ENCODE measurements around the gene ARNT2.

Gene ARNT2

GRCh38 chr15:80411788-80412288 is 7.7 kb downstream of the ARNT2 start:
- no peak for DNase-seq (ENCODE audit: low spot score)

GRCh38 chr15:80414546-80415357 is 10.6 kb downstream of the ARNT2 start:
- no peak for DNase-seq (ENCODE audit: low spot score)

DNA sequence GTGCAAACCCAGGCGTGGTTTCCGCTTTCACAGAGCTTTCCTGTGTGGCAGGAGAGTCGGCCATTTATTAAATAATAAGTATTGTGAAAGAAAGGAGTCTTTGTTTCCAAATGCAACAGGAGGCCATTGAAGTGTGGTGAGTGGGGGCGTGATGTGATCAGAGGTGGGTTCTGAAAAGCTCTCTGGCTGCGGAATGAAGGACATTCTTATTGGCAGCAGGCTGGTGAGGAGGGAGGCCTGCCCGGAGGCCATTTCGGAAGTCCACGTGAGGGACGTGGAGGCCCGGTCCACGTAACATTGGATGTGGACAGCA is 11.1 kb downstream of the ARNT2 start:
- no peak for DNase-seq (ENCODE audit: low spot score)

- DNase-seq (ENCODE audit: low spot score) = no peak
Observed at GRCh38 chr15:80416702-80417101, 12.5 kb downstream of the ARNT2 start.

GRCh38 chr15:80418892-80419537 is 14.8 kb downstream of the ARNT2 start:
- DNase-seq (ENCODE audit: low spot score) = peak; percentile 39

- no peak for DNase-seq (ENCODE audit: low spot score)
Observed at GRCh38 chr15:80419546-80419945, 15.4 kb downstream of the ARNT2 start.

- DNase-seq (ENCODE audit: low spot score) = no peak
Observed at GRCh38 chr15:80420658-80421057, 16.5 kb downstream of the ARNT2 start.

GRCh38 chr15:80423215-80423614 is 19.0 kb downstream of the ARNT2 start:
- DNase-seq (ENCODE audit: low spot score) = peak; percentile 29

- DNase-seq (ENCODE audit: low spot score) = no peak
Observed at GRCh38 chr15:80424381-80424780, 20.2 kb downstream of the ARNT2 start.

DNA sequence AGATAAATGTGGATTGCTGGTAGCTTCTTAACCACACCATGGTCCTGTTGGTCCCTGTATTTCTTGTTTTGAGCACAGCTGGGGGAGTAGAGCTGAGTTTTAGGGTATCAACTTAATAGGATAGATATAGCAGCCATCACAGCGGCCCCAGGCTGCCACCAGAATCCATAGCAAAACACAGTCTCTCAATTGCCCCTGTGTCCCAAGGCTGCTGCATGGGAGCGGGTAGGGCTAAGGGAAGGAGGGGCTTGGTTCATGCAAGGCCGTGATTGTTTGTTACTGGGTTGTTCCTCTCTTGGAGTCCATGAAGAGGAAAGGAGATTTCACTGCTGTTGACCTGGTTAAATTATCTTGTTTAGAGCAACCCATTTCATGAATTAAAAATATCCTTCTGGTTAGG is 22.1 kb downstream of the ARNT2 start:
- no peak for DNase-seq (ENCODE audit: low spot score)

GRCh38 chr15:80429964-80430363 is 25.8 kb downstream of the ARNT2 start:
- DNase-seq (ENCODE audit: low spot score) = no peak

DNA sequence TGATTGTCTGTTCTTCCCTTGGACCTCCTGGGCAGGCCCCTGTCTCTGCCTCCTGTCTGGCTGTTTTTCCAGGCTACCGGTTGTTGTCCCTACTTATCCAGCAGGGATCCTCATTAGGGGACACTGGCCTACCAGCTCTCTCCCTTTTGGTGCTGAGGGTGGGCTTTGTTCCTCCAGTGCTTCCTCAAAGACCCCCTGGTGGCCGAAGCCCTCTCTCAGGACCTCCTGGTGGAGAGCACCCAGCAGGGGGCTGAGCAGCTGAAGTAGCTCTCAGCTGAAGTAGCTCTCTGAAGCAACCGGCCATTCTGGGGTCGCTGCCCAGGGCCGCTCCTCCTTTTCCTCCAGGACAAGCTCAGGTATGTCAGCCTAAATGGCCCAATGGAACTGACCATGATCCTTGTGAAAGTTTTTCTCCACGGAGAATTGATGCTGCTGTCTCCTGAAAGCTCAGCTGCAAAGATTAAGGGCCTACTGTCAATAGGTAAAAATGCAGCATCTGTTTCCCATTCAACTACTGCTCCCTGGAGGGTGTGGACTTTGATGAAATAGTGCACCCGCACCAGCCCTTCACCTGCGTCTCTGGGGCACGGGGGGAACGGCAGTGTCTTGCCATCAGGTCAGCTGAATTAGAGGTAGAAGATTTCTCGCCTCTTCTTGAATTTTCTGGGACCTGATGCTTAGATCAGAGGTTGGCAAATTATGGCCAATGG is 27.6 kb downstream of the ARNT2 start:
- DNase-seq (ENCODE audit: low spot score) = no peak

GRCh38 chr15:80432345-80432702 is 28.1 kb downstream of the ARNT2 start:
- DNase-seq (ENCODE audit: low spot score) = no peak

- no peak for DNase-seq (ENCODE audit: low spot score)
Observed at GRCh38 chr15:80433836-80434235, 29.7 kb downstream of the ARNT2 start.

DNA sequence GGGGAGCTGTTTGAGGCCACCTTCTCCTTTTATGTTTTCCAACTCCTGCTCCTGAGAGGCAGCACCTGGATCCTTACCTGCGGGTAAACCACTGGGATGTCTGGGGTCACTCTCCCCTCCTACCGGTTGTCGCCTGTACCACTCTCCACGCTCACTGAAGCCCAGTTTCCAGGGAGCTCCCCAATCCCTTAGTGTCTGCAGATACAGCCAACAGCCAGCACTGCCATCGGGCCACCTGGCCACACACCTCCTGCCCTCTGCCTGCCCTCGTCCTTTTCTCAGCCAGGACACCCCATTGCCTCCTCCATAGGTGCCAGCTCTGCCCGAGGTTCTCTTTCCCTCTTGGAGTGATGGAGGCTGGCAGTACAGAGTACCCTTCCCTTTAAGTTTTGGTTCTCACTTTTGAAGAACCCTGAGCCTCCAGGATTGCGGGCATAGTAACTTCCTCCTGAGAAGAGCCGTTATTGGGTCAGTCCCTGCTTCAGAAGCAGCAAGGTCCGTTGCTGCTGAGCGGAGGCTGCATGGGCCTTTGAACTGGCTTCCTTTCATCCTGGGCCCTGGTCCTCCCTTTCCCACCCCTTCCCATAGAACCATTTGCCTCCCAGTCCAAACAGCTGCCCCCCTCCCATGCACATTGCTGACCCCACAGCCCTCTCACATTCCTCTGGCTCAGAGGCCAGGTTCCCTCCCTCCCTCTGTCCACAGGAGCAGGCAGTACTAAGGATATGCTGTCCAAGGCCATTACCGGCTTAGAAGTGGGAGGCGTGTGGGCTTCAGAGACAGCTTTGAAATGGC is 30.9 kb downstream of the ARNT2 start:
- no peak for DNase-seq (ENCODE audit: low spot score)

DNA sequence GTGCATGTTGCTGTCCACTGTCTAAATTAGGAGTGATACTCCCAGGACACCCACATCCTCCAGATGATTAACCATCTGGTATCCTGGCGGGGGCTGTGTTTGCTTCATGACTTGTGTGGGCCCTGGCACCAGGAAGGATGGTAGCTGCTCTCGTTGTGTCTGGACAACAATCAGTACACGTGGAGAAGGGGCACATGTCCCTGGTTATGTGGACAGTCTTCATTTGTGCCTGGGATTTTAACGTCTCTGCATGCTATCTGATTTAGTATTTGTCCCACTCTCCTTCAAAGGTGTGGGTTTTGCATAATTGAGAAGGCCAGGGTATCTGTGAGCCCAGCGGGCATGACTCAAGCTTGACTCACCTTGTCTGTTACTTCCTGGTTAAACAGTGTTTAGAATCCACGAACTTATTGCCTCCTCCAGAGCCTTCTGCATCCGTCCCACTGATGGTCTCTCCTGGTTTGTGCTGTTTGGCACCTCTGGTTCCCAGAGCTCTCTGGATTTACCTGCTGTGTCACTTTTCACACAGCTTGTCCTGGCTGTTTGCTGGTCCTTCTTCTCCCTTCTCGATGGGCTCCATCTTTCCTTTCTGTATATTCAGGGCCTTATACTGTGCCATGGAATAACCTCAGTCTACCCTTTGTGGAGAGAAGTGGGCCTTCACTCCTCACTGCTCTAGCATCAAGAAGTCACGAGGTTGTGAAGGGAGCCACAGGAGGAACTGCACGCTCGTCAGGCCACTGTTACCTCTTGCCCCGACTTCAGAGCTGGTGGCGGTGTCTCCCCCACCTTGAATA is 32.5 kb downstream of the ARNT2 start:
- no peak for DNase-seq (ENCODE audit: low spot score)

DNA sequence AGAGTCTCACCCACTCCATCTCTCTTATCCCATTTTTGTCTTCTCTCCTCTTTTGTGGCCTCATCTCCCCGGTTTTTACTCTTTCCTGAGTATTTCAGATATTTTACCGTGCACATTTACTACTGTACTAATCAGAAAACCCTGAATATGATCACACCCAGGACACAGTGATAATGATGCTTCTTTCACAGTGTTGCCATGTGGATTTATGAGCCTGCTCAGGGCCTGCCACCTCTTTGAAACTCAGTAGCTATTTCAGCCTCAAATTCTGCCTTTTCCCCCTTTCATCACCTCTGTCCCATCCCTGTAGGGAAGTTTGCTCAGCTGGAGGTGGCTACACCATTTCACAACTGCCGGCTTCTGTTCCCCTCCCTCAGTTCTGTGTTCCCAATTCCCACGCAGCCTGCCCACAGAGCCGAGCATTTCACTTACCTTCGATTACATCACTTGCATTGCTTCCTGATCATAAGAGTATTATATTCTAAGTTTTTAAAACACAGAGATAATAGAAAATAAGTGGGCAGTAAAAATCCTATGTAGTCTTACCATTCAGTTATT is 33.2 kb downstream of the ARNT2 start:
- no peak for DNase-seq (ENCODE audit: low spot score)

DNA sequence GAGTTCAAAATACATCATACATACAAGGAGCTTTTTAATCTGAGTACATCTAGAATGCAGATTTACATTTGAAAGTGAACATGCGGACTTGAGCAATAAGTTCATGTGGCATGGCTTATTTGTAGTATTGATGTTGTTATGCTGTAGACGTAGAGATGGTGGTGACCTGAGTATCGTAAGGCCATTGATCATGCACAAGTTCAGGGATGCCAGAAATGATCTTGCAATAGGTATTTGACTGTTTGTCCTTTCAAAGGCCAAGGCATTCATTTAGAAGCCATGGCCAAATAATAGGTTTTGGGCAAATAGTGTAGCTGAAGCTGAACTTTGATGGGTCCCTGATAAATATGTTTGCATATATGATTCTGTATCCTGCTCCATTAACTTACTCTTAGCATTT is 35.0 kb downstream of the ARNT2 start:
- DNase-seq (ENCODE audit: low spot score) = no peak

DNA sequence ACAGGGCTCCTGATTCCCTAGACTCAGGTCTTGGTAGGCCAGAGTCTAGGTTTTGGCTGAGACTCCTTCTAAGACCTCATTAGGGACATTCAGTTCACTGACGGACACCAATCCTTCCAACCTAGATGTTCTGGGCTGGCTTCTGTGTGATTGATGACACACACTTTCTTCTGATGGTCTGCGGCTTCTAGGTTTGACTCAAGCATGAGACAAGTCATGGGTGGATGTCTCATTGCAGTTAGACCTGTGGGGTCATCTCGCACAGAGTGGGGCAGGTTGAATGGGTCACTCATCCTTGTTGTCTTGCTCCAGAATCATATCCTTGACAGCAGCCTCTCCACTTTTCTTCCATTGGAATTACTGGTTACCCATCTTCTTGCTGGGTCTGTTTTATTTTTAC is 35.8 kb downstream of the ARNT2 start:
- DNase-seq (ENCODE audit: low spot score) = no peak

GRCh38 chr15:80441041-80441440 is 36.9 kb downstream of the ARNT2 start:
- no peak for DNase-seq (ENCODE audit: low spot score)

GRCh38 chr15:80441714-80442113 is 37.5 kb downstream of the ARNT2 start:
- DNase-seq (ENCODE audit: low spot score) = no peak

Data from hepatic stellate cell (primary cell).